A549 (cell line): ENCODE data around the gene RHOT1.

Experiments used
- EHMT2 ChIP-seq: fragments of 200-600 bp; sonication (generic); IDR thresholded peaks from 2 replicates; pipeline ENCODE4 v1.6.1; 2016; ENCODE audit warnings: antibody characterized with exemption, low read depth, mild to moderate bottlenecking, moderate library complexity
- ESRRA ChIP-seq: fragments of 150-350 bp; IDR thresholded peaks from 2 replicates; pipeline ENCODE4 v1.6.1; 2014; ENCODE audit warnings: mild to moderate bottlenecking, low read length, borderline replicate concordance
- RAD21 ChIP-seq, 2 experiments: fragments of >200 bp in 1 of 2; sonication (Bioruptor Twin) in 1 of 2; formaldehyde crosslinking in 1 of 2; IDR thresholded peaks in 1 of 2; conservative IDR thresholded peaks in 1 of 2; 2 replicates in 1 of 2; 3 replicates in 1 of 2; pipeline ENCODE4 v1.6.1; 2012 to 2018; ENCODE audit warnings: inconsistent platforms in 1 of 2
- SMC3 ChIP-seq: fragments of >200 bp; sonication (Bioruptor Twin); formaldehyde crosslinking; IDR thresholded peaks from 3 replicates; pipeline ENCODE4 v1.6.1; 2018; ENCODE audit warnings: inconsistent platforms
- TF ChIP-seq, protein P1 (sequence below): fragments of 200-600 bp; sonication (generic); IDR thresholded peaks from 2 replicates; pipeline ENCODE4 v1.6.1; 2016; ENCODE audit warnings: antibody characterized with exemption, mild to moderate bottlenecking, moderate library complexity
- TF ChIP-seq, protein P2 (sequence below): IDR thresholded peaks from 2 replicates; pipeline ENCODE4 v1.6.1; 2012
- TF ChIP-seq, protein P3 (sequence below): fragments of >200 bp; sonication (Bioruptor Twin); formaldehyde crosslinking; IDR thresholded peaks from 3 replicates; pipeline ENCODE4 v1.5.1; 2016
- TF ChIP-seq, protein P4 (sequence below): IDR thresholded peaks from 2 replicates; pipeline ENCODE4 v1.6.1; 2012

DNA sequence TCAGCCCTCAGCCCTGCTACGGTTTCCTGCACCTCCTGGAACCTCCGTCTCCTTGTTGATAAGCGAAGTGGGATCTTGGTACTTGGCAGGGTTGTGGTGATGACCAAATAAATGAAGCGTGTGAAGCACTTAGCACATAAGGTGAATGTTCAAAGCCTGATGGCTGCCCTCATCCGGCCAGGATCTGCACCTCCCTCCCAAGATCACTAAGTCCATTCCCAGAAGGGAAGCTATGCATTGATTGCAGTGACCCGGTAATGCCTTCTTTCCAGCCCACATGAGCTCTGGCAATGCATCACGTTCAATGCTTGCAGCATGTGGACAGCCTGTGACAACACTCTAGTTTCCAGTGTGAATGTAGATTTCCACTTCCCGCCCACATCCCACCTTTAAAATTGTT is 24.9 kb upstream of the RHOT1 start:
- TF ChIP-seq RAD21 (conservative IDR thresholded peaks at IDR 0.05 in 1 of 2, IDR thresholded peaks at IDR 0.05 in 1 of 2), result no peak
- TF ChIP-seq ESRRA, result no peak
- TF ChIP-seq, protein P1, sequence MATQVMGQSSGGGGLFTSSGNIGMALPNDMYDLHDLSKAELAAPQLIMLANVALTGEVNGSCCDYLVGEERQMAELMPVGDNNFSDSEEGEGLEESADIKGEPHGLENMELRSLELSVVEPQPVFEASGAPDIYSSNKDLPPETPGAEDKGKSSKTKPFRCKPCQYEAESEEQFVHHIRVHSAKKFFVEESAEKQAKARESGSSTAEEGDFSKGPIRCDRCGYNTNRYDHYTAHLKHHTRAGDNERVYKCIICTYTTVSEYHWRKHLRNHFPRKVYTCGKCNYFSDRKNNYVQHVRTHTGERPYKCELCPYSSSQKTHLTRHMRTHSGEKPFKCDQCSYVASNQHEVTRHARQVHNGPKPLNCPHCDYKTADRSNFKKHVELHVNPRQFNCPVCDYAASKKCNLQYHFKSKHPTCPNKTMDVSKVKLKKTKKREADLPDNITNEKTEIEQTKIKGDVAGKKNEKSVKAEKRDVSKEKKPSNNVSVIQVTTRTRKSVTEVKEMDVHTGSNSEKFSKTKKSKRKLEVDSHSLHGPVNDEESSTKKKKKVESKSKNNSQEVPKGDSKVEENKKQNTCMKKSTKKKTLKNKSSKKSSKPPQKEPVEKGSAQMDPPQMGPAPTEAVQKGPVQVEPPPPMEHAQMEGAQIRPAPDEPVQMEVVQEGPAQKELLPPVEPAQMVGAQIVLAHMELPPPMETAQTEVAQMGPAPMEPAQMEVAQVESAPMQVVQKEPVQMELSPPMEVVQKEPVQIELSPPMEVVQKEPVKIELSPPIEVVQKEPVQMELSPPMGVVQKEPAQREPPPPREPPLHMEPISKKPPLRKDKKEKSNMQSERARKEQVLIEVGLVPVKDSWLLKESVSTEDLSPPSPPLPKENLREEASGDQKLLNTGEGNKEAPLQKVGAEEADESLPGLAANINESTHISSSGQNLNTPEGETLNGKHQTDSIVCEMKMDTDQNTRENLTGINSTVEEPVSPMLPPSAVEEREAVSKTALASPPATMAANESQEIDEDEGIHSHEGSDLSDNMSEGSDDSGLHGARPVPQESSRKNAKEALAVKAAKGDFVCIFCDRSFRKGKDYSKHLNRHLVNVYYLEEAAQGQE, result no peak
- TF ChIP-seq, protein P2, sequence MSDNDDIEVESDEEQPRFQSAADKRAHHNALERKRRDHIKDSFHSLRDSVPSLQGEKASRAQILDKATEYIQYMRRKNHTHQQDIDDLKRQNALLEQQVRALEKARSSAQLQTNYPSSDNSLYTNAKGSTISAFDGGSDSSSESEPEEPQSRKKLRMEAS, result no peak
- TF ChIP-seq, protein P3, sequence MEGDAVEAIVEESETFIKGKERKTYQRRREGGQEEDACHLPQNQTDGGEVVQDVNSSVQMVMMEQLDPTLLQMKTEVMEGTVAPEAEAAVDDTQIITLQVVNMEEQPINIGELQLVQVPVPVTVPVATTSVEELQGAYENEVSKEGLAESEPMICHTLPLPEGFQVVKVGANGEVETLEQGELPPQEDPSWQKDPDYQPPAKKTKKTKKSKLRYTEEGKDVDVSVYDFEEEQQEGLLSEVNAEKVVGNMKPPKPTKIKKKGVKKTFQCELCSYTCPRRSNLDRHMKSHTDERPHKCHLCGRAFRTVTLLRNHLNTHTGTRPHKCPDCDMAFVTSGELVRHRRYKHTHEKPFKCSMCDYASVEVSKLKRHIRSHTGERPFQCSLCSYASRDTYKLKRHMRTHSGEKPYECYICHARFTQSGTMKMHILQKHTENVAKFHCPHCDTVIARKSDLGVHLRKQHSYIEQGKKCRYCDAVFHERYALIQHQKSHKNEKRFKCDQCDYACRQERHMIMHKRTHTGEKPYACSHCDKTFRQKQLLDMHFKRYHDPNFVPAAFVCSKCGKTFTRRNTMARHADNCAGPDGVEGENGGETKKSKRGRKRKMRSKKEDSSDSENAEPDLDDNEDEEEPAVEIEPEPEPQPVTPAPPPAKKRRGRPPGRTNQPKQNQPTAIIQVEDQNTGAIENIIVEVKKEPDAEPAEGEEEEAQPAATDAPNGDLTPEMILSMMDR, result no peak
- TF ChIP-seq, protein P4, sequence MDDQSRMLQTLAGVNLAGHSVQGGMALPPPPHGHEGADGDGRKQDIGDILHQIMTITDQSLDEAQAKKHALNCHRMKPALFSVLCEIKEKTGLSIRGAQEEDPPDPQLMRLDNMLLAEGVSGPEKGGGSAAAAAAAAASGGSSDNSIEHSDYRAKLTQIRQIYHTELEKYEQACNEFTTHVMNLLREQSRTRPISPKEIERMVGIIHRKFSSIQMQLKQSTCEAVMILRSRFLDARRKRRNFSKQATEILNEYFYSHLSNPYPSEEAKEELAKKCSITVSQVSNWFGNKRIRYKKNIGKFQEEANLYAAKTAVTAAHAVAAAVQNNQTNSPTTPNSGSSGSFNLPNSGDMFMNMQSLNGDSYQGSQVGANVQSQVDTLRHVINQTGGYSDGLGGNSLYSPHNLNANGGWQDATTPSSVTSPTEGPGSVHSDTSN, result no peak
- no peak for TF ChIP-seq SMC3
- TF ChIP-seq EHMT2, result no peak
